Measurements from ENCODE around the gene TLR8.
"Not testable (repeated sequence)": the region's sequence is repeated elsewhere in the genome, so short reads cannot be mapped to it uniquely, and the experiment has no call there.

The TLR8 gene

DNA sequence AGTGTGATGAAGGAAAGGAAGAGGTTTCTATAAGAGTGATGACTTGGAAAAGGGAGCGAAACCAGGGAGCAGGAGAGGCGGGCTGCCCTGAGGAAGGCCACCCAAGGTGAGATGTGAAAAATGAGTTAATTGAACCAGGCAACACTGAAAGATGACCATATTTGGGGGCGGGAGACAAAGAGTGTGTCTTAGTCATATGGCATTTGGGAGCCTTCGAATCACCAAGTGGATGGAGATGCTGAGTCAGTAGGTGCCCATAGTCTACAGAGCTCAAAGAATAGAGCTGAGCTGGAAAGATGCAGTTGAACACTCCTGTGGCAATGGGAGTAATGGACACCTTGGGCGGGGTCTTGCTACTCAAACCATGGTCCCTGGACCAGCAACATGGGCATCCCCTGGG is 8.3 kb upstream of the TLR8 start:
- DNase-seq = no peak

DNA sequence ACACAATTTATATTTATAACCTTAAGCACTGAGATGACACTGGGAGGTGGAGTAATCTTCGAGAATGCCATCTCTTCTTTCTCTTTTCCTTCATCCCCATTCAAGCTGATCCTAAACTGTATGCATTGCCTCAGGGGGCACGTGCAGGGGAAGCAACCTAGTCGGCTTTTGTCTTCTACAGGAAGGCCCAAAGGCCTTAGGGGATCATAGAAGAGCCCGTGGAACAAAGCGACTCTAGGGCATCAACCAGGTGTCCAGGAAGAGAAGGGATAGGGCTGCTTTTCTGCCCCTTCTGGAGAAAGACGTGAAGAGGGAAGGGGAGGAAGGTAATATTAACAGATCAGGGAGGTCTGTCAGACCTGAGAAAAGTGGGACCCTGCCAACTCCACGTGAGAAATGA is 6.9 kb upstream of the TLR8 start:
- DNase-seq = no peak

DNA sequence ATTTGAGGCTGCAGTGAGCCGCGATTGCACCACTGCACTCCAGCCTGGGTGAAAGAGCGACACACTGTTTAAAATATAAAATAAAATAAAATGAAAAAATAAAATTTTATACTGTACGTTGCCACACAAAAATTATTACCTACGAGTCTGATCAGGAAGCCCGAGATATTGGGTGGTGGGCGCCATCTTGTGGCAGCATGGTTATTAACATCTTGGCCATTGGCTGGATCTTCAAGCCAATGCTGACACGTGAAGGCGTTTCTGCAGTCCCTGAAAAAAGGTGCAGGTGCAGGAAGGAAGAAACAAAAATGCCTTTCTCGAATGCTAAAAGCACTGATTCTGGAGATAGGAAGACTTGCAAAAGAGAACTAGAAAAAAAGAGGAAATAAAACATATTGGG is 4.9 kb upstream of the TLR8 start:
- DNase-seq = peak; percentile 42

DNA sequence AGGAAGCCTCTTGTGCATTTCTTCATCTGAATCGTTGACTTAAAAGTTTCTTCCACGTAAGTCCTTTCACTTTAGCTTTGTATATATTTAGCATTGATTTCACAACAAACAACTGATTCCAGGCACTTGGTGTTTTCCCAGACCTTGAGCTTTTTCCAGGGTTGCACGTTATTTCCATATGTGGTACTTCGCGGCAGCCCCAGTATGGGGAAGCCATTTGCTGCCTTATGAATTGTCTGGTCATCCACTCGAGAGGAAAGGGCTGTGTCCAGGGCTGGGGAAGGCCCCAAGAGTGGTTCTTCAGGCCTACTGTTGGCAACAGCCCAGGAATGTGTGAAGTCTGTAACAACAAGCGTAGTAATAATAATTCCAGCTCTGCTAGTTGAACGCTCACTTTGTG is 2.8 kb upstream of the TLR8 start:
- no peak for DNase-seq

DNA sequence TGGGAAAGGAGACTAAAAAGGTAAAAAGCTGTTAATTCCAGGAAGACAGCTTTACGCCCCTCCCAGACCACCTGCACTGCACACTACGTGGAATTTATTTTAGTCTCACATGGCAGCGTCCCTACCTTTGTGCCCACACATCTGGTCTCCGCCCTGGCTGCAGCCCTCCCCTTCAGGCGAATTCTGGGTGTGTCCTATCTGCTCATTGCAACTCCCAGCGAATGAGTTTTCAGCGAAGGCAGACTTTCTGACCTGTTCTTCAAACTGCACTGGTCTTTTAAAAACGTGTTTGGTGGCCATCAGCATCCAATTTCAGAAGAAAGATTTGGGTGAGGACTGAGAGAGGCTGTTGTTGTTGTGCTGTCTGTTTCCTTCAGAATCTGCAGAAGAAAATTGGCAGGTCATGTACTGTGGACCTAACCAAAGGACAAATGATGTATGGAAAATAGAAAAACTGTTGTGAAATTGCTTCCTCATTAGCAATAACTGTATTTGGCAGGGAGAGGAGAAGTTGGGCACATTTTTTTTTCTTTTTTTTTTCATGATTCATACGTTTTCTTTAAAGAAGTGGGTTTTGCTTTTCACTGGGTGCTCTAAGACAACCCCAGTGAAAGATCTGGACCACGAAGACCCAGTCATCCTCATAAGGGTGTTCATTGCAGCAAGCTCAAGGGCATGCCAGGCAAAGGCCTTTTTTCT is 4.2 kb downstream of the TLR8 start:
- no peak for DNase-seq

DNA sequence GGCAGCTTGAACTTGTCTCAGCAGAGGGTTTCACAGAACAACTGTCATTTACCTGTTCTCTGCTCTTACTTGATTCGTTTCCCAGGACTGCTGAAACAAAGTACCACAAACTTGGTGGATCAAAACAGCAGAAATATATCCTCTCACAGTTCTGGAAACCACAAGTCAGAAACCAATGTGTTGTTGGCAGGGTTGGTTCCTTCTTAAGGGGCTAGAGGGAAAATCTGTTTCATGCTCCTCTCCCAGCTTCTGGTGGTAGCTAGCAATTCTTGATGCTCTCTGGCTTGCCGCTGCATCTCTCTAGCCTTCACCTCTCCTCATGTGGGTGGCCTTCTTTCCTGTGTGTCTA is 4.7 kb downstream of the TLR8 start:
- DNase-seq = no peak

DNA sequence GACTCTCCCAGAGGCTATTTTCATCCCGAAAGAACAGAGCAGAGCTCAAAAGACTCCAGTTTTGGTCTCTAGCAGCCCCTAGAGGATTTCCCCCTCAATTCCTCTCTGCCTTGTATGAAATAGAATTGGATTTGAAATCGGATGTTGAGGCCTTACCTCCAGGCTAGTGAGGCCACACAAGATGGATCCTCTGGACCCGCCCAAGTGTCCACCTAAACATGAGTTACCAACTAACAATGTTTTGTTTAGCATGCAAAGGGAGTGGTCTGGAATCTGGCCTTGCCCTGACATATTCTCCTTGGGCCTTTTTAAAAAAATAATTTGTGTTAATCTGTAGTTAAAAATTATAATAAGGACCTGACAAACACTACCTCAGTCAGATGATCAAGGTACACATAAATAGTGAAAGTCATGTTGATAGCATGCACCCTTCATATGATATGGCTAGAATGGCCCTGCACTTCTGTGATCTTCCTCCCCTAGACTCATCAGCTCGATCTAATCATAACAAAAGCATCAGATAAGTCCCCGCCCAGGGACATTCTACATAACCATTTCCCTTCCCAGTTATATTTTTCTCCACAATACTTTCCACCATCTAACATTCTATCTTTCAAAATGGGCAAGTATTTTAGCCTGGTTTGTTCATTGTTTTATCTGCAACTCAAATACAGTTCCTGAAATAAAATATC is 6.5 kb downstream of the TLR8 start:
- no peak for DNase-seq

DNA sequence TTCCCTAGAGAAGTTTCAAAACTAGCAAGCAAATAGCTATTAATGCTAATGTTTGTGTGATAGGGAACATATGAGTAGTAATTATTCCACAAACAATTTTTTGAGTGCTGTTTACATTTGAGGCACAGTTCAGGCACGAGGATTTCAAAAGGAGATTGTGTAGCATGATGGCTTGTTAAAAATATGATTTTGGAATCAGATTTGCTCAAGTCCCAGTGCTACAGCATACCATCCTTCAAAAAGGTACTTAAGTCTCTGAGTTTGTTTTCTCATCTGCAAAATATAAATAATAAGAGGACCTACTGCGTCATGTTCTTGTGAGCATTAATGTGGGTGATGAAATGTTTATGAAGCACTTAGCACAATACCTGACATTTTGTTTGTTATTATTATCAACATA is 11.3 kb downstream of the TLR8 start:
- no peak for DNase-seq

GRCh38 chrX:12919051-12919450 is 12.6 kb downstream of the TLR8 start:
- no peak for DNase-seq

DNA sequence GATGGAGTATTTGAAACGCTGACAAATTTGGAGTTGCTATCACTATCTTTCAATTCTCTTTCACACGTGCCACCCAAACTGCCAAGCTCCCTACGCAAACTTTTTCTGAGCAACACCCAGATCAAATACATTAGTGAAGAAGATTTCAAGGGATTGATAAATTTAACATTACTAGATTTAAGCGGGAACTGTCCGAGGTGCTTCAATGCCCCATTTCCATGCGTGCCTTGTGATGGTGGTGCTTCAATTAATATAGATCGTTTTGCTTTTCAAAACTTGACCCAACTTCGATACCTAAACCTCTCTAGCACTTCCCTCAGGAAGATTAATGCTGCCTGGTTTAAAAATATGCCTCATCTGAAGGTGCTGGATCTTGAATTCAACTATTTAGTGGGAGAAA is 13.2 kb downstream of the TLR8 start:
- no peak for DNase-seq

DNA sequence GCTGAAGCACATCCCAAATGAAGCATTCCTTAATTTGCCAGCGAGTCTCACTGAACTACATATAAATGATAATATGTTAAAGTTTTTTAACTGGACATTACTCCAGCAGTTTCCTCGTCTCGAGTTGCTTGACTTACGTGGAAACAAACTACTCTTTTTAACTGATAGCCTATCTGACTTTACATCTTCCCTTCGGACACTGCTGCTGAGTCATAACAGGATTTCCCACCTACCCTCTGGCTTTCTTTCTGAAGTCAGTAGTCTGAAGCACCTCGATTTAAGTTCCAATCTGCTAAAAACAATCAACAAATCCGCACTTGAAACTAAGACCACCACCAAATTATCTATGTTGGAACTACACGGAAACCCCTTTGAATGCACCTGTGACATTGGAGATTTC is 14.6 kb downstream of the TLR8 start:
- DNase-seq = no peak

- no peak for DNase-seq
These were observed 15.6 kb downstream of the TLR8 start for GRCh38 chrX:12921886-12922598.

- DNase-seq = no peak
These were observed 16.1 kb downstream of the TLR8 start for GRCh38 chrX:12922599-12922919.

- DNase-seq = no peak
These were observed 23.3 kb downstream of the TLR8 start for GRCh38 chrX:12929701-12930100.

- no peak for DNase-seq
These were observed 23.7 kb downstream of the TLR8 start for GRCh38 chrX:12930150-12930549.

DNA sequence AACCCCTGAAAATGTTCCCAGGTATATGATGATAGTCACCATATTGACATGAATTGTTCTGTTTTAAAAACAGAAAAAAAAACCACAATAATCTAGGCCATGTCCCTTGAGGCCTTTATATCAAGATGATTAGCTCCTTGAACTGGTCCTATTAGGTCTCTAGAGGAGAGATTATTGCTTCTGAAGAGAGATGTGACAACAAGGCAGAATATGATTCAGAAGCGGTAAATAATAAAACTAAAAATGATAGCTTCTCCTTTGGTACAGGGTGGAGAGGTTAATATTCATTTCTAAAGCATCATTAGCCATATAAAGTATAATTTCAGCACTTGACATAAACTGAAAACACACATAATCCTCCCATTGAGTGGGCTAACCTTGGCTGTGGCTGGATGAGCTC is 25.8 kb downstream of the TLR8 start:
- no peak for DNase-seq

DNA sequence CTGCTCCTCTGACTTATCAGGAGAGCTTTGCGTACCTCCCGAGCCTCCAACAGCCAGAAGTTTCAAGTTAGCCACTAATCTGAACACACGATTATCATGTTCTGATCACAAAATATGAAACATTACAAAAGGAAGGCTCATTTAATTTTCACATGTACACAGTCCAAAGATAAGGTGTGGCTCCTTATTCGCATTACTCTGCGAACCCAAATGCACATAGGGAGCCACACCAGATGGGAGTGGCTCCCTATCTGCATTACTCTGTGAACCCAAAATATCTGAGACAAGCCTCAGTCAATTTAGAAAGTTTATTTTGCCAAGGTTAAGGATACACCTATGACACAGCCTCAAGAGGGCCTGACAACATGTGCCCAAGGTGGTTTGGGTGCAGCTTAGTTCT is 28.4 kb downstream of the TLR8 start:
- DNase-seq = no peak

- no peak for DNase-seq
These were observed 30.5 kb downstream of the TLR8 start for GRCh38 chrX:12936947-12937346.

GRCh38 chrX:12940471-12940870 is 34.1 kb downstream of the TLR8 start:
- not testable (repeated sequence) for DNase-seq

DNA sequence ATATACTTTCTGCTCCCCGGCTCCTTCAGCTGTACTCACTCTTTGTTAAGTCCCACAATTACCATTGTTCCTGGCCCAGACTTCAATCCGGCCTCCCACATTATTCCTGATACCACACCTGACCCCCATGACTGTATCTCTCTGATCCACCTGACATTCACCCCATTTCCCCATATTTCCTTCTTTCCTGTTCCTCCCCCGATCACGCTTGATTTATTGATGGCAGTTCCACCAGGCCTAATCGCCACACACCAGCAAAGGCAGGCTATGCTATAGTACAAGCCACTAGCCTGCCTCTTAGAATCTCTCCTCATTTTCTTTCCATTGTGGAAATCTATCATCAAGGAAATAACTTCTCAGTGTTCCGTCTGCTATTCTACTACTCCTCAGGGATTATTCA is 37.2 kb downstream of the TLR8 start:
- DNase-seq = not testable (repeated sequence)

DNA sequence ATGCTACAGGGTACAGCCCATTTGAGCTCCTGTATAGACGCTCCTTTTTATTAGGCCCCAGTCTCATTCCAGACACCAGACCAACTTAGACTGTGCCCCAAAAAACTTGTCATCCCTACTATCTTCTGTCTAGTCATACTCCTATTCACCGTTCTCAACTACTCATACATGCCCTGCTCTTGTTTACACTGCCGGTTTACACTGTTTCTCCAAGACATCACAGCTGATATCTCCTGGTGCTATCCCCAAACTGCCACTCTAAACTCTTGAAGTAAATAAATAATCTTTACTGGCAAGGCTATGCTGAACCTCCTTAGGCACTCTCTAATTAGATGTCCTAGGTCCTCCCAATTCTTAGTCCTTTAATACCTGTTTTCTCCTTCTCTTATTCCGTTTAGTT is 38.0 kb downstream of the TLR8 start:
- not testable (repeated sequence) for DNase-seq

DNA sequence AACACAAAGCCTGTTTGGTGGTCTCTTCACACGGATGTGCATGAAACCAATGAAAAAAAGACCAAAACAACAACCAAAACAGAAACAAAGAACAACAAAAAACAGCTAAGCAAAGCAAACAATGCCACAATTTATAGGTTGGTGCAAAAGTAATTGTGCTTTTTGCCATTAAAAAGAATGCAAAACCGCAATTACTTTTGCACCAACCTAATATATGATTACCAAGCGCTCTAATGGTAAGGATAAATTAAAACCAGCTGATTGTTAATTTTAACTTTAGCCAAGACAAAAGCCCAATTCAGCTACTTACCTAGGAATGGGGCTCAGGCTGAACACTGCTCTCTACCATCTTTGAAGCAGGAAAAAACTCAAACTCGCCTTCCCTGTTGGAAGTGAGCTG is 39.1 kb downstream of the TLR8 start:
- no peak for DNase-seq

GRCh38 chrX:12946406-12946805 is 40.0 kb downstream of the TLR8 start:
- DNase-seq = no peak

GRCh38 chrX:12946838-12947544 is 40.6 kb downstream of the TLR8 start:
- peak; percentile 77 for DNase-seq
